Astrocyte (in vitro differentiated cells and primary cell): ENCODE results near the gene TBXAS1. TPM values are rescaled to one million over a fixed set of nuclear protein-coding genes. Genes with fewer than 3 reads are reported as not detected.

Experiments
- DNase-seq: peaks from one replicate; pipeline ENCODE4 v3.0.0-alpha.2; 2010; ENCODE audit warnings: low read depth
- FAIRE-seq: peaks from 2 replicates; lab custom pipeline; 2011; peaks lifted over from hg19 to GRCh38; lab: Jason Lieb, UNC
- H2AFZ ChIP-seq: 2 replicates; pipeline ENCODE4 v1.6.0; 2012; ENCODE audit warnings: low read depth, low read length, inconsistent platforms
- H3K27ac ChIP-seq: 2 replicates; pipeline ENCODE4 v1.5.1; 2011; ENCODE audit warnings: low read depth, low read length, inconsistent platforms
- H3K27me3 ChIP-seq: 2 replicates; pipeline ENCODE4 v1.6.0; 2011; ENCODE audit warnings: low read length, inconsistent platforms; ENCODE audit not compliant: insufficient read depth
- H3K36me3 ChIP-seq: 2 replicates; pipeline ENCODE4 v1.5.1; 2011; ENCODE audit warnings: low read length, inconsistent platforms; ENCODE audit not compliant: insufficient read depth
- H3K4me1 ChIP-seq: 2 replicates; pipeline ENCODE4 v1.5.1; 2011; ENCODE audit warnings: low read length, inconsistent platforms; ENCODE audit not compliant: insufficient read depth
- H3K4me2 ChIP-seq: 2 replicates; pipeline ENCODE4 v1.6.0; 2012; ENCODE audit warnings: low read length, inconsistent platforms
- H3K4me3 ChIP-seq: 2 replicates; pipeline ENCODE4 v1.5.1; 2011; ENCODE audit warnings: low read depth, mild to moderate bottlenecking, low read length, inconsistent platforms; ENCODE audit not compliant: insufficient read depth
- H3K79me2 ChIP-seq: 2 replicates; pipeline ENCODE4 v1.6.0; 2012; ENCODE audit warnings: mild to moderate bottlenecking, low read length, inconsistent platforms; ENCODE audit not compliant: insufficient read depth
- H3K9ac ChIP-seq: 2 replicates; pipeline ENCODE4 v1.6.0; 2012; ENCODE audit warnings: mild to moderate bottlenecking, low read length, inconsistent platforms
- H3K9me3 ChIP-seq: 2 replicates; pipeline ENCODE4 v1.5.1; 2012; ENCODE audit warnings: low read depth, mild to moderate bottlenecking, low read length, inconsistent platforms; ENCODE audit not compliant: insufficient read depth
- H4K20me1 ChIP-seq: 2 replicates; pipeline ENCODE4 v1.6.0; 2012; ENCODE audit warnings: low read length, inconsistent platforms; ENCODE audit not compliant: insufficient read depth
- H3K27ac Mint-ChIP-seq: one replicate; pipeline ENCODE4 v1.8.0; 2021; ENCODE audit warnings: mild to moderate bottlenecking, mixed read lengths; ENCODE audit not compliant: unreplicated experiment
- H3K27me3 Mint-ChIP-seq: one replicate; pipeline ENCODE4 v1.8.0; 2021; ENCODE audit warnings: low read depth, mixed read lengths; ENCODE audit not compliant: unreplicated experiment
- H3K36me3 Mint-ChIP-seq: one replicate; pipeline ENCODE4 v1.8.0; 2021; ENCODE audit warnings: low read depth, mixed read lengths; ENCODE audit not compliant: unreplicated experiment
- H3K4me1 Mint-ChIP-seq: one replicate; pipeline ENCODE4 v1.8.0; 2021; ENCODE audit warnings: low read depth, mixed read lengths; ENCODE audit not compliant: unreplicated experiment
- H3K4me3 Mint-ChIP-seq: one replicate; pipeline ENCODE4 v1.8.0; 2021; ENCODE audit warnings: mild to moderate bottlenecking, moderate library complexity, mixed read lengths; ENCODE audit not compliant: unreplicated experiment
- H3K9me3 Mint-ChIP-seq: one replicate; pipeline ENCODE4 v1.8.0; 2021; ENCODE audit warnings: mild to moderate bottlenecking, mixed read lengths; ENCODE audit not compliant: unreplicated experiment
- CTCF ChIP-seq: IDR thresholded peaks from 2 replicates; pipeline ENCODE4 v1.5.1; 2011; ENCODE audit warnings: low read depth, mild to moderate bottlenecking, inconsistent platforms, low read length, moderate library complexity; ENCODE audit not compliant: insufficient read depth
- EZH2 ChIP-seq: IDR thresholded peaks from 2 replicates; pipeline ENCODE4 v1.6.1; 2012; ENCODE audit warnings: mild to moderate bottlenecking, low read length, inconsistent platforms; ENCODE audit not compliant: insufficient read depth
- total RNA-seq: library from RNA; stranded (reverse); gene quantifications from 2 replicates; pipeline ENCODE4 v1.2.1, GENCODE V29; 2021

The TBXAS1 gene
- total RNA-seq, 1 donor from 2014 or later = 1.1 TPM

GRCh38 chr7:140022582-140023211, 193.6 kb downstream of the TBXAS1 start:
- Histone ChIP-seq H3K9ac (no peak overlapping the region), H3K79me2 (no peaks in the 10 kb centered on the region), H3K27me3 (peaks cover 10% of the 10 kb centered on the region), H2AFZ (no peak overlapping the region), H3K27ac (no peak overlapping the region), H3K4me2 (no peak overlapping the region), H3K9me3 (no peaks in the 10 kb centered on the region), H3K4me3 (no peak overlapping the region), H3K36me3 (peaks cover 2% of the 10 kb centered on the region), H4K20me1 (no peaks in the 10 kb centered on the region), H3K4me1 (no peaks in the 10 kb centered on the region)
- Mint-ChIP-seq H3K4me3 (no peak overlapping the region), H3K4me1 (no peaks in the 10 kb centered on the region), H3K9me3 (peaks cover 4% of the 10 kb centered on the region), H3K36me3 (peaks cover 39% of the 10 kb centered on the region), H3K27me3 (peaks cover 9% of the 10 kb centered on the region), H3K27ac (no peak overlapping the region)
- TF ChIP-seq CTCF (no peak), EZH2 (no peak)
- no peak for FAIRE-seq
- DNase-seq = no peak

- no peaks in the 10 kb centered on the region for H3K4me1 ChIP-seq
- TF ChIP-seq EZH2 (no peak), CTCF (no peak)
- no peaks in the 10 kb centered on the region for H3K9me3 ChIP-seq
- Mint-ChIP-seq H3K4me1 (no peaks in the 10 kb centered on the region), H3K27me3 (peaks cover 3% of the 10 kb centered on the region), H3K9me3 (peaks cover 4% of the 10 kb centered on the region), H3K4me3 (no peak overlapping the region), H3K27ac (no peak overlapping the region), H3K36me3 (peaks cover 39% of the 10 kb centered on the region)
- H3K4me2 ChIP-seq = no peak overlapping the region
- no peaks in the 10 kb centered on the region for H4K20me1 ChIP-seq
- no peak overlapping the region for H3K4me3 ChIP-seq
- DNase-seq (no peak), FAIRE-seq (no peak)
- no peak overlapping the region for H3K9ac ChIP-seq
- no peak overlapping the region for H3K27ac ChIP-seq
- peaks cover 2% of the 10 kb centered on the region for H3K36me3 ChIP-seq
- peaks cover 5% of the 10 kb centered on the region for H3K27me3 ChIP-seq
- H3K79me2 ChIP-seq = no peaks in the 10 kb centered on the region
- H2AFZ ChIP-seq = no peak overlapping the region
These were observed 194.7 kb downstream of the TBXAS1 start for GRCh38 chr7:140023728-140024127.

- Histone ChIP-seq H3K4me3 (no peak overlapping the region), H4K20me1 (no peaks in the 10 kb centered on the region), H3K4me2 (no peak overlapping the region), H2AFZ (no peak overlapping the region), H3K27ac (no peak overlapping the region), H3K79me2 (no peaks in the 10 kb centered on the region), H3K4me1 (no peaks in the 10 kb centered on the region), H3K9me3 (no peaks in the 10 kb centered on the region), H3K9ac (no peak overlapping the region), H3K27me3 (peaks cover under 1% of the 10 kb centered on the region), H3K36me3 (peaks cover 2% of the 10 kb centered on the region)
- FAIRE-seq = no peak
- peaks cover 4% of the 10 kb centered on the region for H3K9me3 Mint-ChIP-seq
- H3K4me1 Mint-ChIP-seq = no peaks in the 10 kb centered on the region
- no peak overlapping the region for H3K27ac Mint-ChIP-seq
- H3K36me3 Mint-ChIP-seq = peaks cover 39% of the 10 kb centered on the region
- H3K4me3 Mint-ChIP-seq = no peak overlapping the region
- peaks cover 3% of the 10 kb centered on the region for H3K27me3 Mint-ChIP-seq
- no peak for DNase-seq
- TF ChIP-seq CTCF (no peak), EZH2 (no peak)
These were observed 195.5 kb downstream of the TBXAS1 start for GRCh38 chr7:140024585-140024984.
